Measurements from ENCODE around the gene HTD2. TPM values are rescaled to one million over a fixed set of nuclear protein-coding genes. Genes with fewer than 3 reads are reported as not detected.
A peak's percentile ranks its signal among the peaks of the same experiment; 100 is the strongest.
"Not testable (repeated sequence)": the region's sequence is repeated elsewhere in the genome, so short reads cannot be mapped to it uniquely, and the experiment has no call there.

HTD2 gene
- total and polyA plus RNA-seq, 9 donors, result 7.8 to 12.5 (median 10.3) TPM

DNA sequence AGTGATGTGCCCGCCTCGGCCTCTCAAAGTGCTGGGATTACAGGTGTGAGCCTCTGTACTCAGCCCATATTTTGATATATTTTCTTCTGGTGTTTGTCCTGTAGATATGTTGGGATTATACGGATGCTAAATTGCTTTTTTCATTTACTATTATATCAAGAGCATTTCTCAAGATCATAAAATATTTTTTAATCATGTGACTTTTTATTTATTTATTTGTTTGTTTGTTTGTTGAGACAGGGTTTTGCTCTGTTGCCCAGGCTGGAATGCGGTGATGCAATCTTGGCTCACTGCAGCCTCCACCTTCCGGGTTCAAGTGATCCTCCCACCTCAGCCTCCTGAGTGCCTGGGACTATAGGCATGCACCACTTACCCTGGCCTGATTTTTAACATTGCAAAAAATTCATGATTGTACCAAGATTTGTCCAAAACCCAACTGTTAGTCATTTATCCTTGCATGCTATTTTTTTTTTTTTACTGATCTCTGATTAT, 23.6 kb downstream of the HTD2 start:
- Histone ChIP-seq H3K9me3 (replicated peaks; ENCODE audit: control insufficient read depth, low read depth, low read length) (no peaks in the 10 kb centered on the region), H3K27ac (ENCODE audit: low read length) (no peak overlapping the region), H3K4me3 (ENCODE audit: low read length) (no peak overlapping the region), H3K36me3 (ENCODE audit: control insufficient read depth, insufficient read depth, low read length) (no peaks in the 10 kb centered on the region), H3K4me1 (ENCODE audit: control insufficient read depth, insufficient read depth, low read length) (peaks cover 8% of the 10 kb centered on the region), H3K27me3 (ENCODE audit: control insufficient read depth, insufficient read depth, low read length) (no peaks in the 10 kb centered on the region)
- WGBS (ENCODE audit: insufficient coverage), result 90% methylated on average over 2 of the region's 5 CpGs
- no peak for DNase-seq

- no CpG with 5 or more reads among the region's 4 CpGs for WGBS (ENCODE audit: insufficient coverage)
- H3K9me3 ChIP-seq (replicated peaks; ENCODE audit: control insufficient read depth, low read depth, low read length), result no peaks in the 10 kb centered on the region
- H3K36me3 ChIP-seq (ENCODE audit: control insufficient read depth, insufficient read depth, low read length), result no peaks in the 10 kb centered on the region
- peaks cover 8% of the 10 kb centered on the region for H3K4me1 ChIP-seq (ENCODE audit: control insufficient read depth, insufficient read depth, low read length)
- H3K27me3 ChIP-seq (ENCODE audit: control insufficient read depth, insufficient read depth, low read length), result no peaks in the 10 kb centered on the region
- H3K27ac ChIP-seq (ENCODE audit: low read length), result no peak overlapping the region
- H3K4me3 ChIP-seq (ENCODE audit: low read length), result no peak overlapping the region
- DNase-seq, result no peak
Observed at GRCh38 chr3:58331593-58332152, 25.4 kb downstream of the HTD2 start.

GRCh38 chr3:58332575-58333188, 26.4 kb downstream of the HTD2 start, which contains the start of gene PXK:
Gene PXK (plus strand): TSS chr3:58332892. CDS start chr3:58332989, 97 bp downstream.
- H3K9me3 ChIP-seq (replicated peaks; ENCODE audit: control insufficient read depth, low read depth, low read length), result no peaks in the 10 kb centered on the region
- DNase-seq, result peak; percentile 94
- under 1% methylated on average over 71 of the region's 79 CpGs for WGBS (ENCODE audit: insufficient coverage)
- H3K4me1 ChIP-seq (ENCODE audit: control insufficient read depth, insufficient read depth, low read length), result peaks cover 8% of the 10 kb centered on the region
- H3K4me3 ChIP-seq (ENCODE audit: low read length), result peak within 1 kb of the TSS; percentile 66
- no peaks in the 10 kb centered on the region for H3K27me3 ChIP-seq (ENCODE audit: control insufficient read depth, insufficient read depth, low read length)
- H3K27ac ChIP-seq (ENCODE audit: low read length), result peak within 1 kb of the TSS; percentile 31
- H3K36me3 ChIP-seq (ENCODE audit: control insufficient read depth, insufficient read depth, low read length), result no peaks in the 10 kb centered on the region

DNA sequence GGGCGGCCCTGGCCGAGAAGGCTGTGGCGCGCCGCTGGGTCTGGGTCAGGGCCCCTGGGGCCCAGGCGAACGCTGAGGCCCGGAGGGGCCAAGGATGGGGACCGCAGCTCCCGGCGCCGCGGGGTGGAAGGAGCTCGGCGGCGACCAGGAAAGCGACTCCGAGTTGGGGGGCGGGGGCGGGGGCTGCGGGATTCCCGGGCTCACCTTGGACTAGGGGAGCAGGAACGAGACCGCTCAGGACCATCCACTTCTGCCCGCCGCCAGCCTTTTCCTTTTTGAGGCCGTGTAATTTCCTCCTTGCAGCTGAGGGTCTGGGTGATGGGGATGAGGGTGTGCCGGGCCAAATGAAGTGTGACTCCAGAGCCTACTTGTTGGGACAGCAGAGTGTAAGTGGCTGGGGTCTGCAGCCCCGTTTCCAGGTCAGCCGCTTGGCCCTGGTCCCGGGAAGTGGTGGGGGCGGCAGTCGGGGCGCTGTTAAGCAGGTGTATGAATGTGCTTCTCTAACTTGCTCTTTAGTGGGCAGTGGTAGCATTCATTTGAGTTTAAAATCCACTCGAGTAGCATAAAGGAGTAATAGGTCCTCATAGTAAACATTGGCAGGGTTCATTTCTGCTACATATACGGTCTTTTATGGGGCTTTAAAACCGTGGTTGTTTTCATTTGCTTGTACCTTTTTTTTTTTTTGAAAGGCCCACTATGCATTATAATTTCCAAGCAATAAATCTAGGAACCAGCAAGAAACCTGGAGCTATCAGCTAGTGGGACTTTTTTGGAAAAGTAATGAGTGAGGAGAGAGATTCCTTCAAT, 27.1 kb downstream of the HTD2 start:
- no peaks in the 10 kb centered on the region for H3K36me3 ChIP-seq (ENCODE audit: control insufficient read depth, insufficient read depth, low read length)
- peak; percentile 65 for DNase-seq
- H3K27ac ChIP-seq (ENCODE audit: low read length), result peak overlapping the region; percentile 31
- no peaks in the 10 kb centered on the region for H3K27me3 ChIP-seq (ENCODE audit: control insufficient read depth, insufficient read depth, low read length)
- H3K9me3 ChIP-seq (replicated peaks; ENCODE audit: control insufficient read depth, low read depth, low read length), result no peaks in the 10 kb centered on the region
- peak overlapping the region; percentile 66 for H3K4me3 ChIP-seq (ENCODE audit: low read length)
- H3K4me1 ChIP-seq (ENCODE audit: control insufficient read depth, insufficient read depth, low read length), result peaks cover 8% of the 10 kb centered on the region
- under 1% methylated on average over 24 of the region's 37 CpGs for WGBS (ENCODE audit: insufficient coverage)

- Histone ChIP-seq H3K4me1 (ENCODE audit: control insufficient read depth, insufficient read depth, low read length) (peaks cover 8% of the 10 kb centered on the region), H3K27me3 (ENCODE audit: control insufficient read depth, insufficient read depth, low read length) (no peaks in the 10 kb centered on the region), H3K9me3 (replicated peaks; ENCODE audit: control insufficient read depth, low read depth, low read length) (no peaks in the 10 kb centered on the region), H3K27ac (ENCODE audit: low read length) (no peak overlapping the region), H3K4me3 (ENCODE audit: low read length) (peak overlapping the region; percentile 66), H3K36me3 (ENCODE audit: control insufficient read depth, insufficient read depth, low read length) (no peaks in the 10 kb centered on the region)
- WGBS (ENCODE audit: insufficient coverage), result 40% methylated on average over 1 of the region's 4 CpGs
- DNase-seq, result no peak
Observed at GRCh38 chr3:58334013-58334321, 27.6 kb downstream of the HTD2 start.

DNA sequence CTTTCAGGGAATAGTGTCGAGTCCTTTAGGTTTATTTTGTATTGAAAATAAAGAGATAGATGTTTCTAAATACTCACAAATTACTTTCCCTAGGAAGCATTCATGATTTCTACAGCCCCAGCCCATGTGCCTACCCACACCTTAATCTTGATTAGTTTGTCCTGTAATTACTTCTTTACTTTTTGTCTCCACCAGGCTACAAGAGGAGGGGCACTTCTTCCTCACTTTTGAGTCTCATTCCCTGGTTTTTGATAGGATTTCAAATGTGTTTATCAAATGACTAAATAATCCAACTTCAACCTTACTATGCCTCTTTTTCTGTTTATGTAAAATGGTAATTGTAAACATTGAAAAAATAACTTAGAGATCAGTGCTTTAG, 28.2 kb downstream of the HTD2 start:
- DNase-seq, result no peak
- Histone ChIP-seq H3K9me3 (replicated peaks; ENCODE audit: control insufficient read depth, low read depth, low read length) (no peaks in the 10 kb centered on the region), H3K36me3 (ENCODE audit: control insufficient read depth, insufficient read depth, low read length) (no peaks in the 10 kb centered on the region), H3K27me3 (ENCODE audit: control insufficient read depth, insufficient read depth, low read length) (no peaks in the 10 kb centered on the region), H3K27ac (ENCODE audit: low read length) (no peak overlapping the region), H3K4me3 (ENCODE audit: low read length) (no peak overlapping the region), H3K4me1 (ENCODE audit: control insufficient read depth, insufficient read depth, low read length) (peaks cover 8% of the 10 kb centered on the region)
- no CpG with 5 or more reads among the region's 1 CpG for WGBS (ENCODE audit: insufficient coverage)

DNA sequence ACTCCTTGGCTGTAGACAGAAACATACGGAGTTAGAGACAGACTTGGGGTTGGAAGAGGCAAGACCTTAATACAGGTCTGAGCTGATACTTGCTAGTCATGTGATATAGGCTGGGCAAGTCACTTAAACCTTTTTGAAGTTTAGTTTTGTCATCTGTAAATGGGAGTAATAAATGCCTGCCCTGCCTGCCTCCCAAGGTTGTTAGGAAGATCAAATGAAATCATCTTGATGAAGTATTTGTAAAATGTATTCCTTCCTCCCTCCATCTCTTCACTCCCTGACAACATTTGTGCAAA, 29.3 kb downstream of the HTD2 start:
- Histone ChIP-seq H3K36me3 (ENCODE audit: control insufficient read depth, insufficient read depth, low read length) (no peaks in the 10 kb centered on the region), H3K4me1 (ENCODE audit: control insufficient read depth, insufficient read depth, low read length) (peaks cover 8% of the 10 kb centered on the region), H3K27me3 (ENCODE audit: control insufficient read depth, insufficient read depth, low read length) (no peaks in the 10 kb centered on the region), H3K9me3 (replicated peaks; ENCODE audit: control insufficient read depth, low read depth, low read length) (no peaks in the 10 kb centered on the region), H3K27ac (ENCODE audit: low read length) (peak overlapping the region; percentile 85), H3K4me3 (ENCODE audit: low read length) (no peak overlapping the region)
- no CpG with 5 or more reads among the region's 1 CpG for WGBS (ENCODE audit: insufficient coverage)
- DNase-seq, result no peak

- H3K4me1 ChIP-seq (ENCODE audit: control insufficient read depth, insufficient read depth, low read length), result peaks cover 8% of the 10 kb centered on the region
- H3K27ac ChIP-seq (ENCODE audit: low read length), result no peak overlapping the region
- H3K4me3 ChIP-seq (ENCODE audit: low read length), result no peak overlapping the region
- WGBS (ENCODE audit: insufficient coverage), result 100% methylated on average over 1 of the region's 3 CpGs
- no peaks in the 10 kb centered on the region for H3K27me3 ChIP-seq (ENCODE audit: control insufficient read depth, insufficient read depth, low read length)
- no peaks in the 10 kb centered on the region for H3K9me3 ChIP-seq (replicated peaks; ENCODE audit: control insufficient read depth, low read depth, low read length)
- no peak for DNase-seq
- H3K36me3 ChIP-seq (ENCODE audit: control insufficient read depth, insufficient read depth, low read length), result no peaks in the 10 kb centered on the region
Observed at GRCh38 chr3:58336135-58336882, 30.0 kb downstream of the HTD2 start.

DNA sequence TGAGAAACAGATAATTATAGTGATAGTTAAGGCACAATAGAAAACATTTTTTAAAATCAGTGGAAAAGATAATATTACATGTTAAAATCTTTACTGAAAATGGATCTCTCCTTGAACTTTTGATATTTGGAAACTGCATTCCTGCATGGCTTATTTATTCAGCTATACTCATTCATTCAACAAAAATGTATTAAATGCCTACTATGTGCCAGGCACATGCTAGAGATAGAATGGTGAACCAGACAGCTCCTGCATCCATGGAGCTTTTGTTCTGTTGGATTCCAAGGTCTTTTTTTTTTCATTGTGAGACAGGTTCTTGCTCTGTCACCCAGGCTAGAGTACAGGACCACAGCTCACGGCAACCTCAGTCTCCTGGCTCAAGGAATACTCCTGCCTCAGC, 30.9 kb downstream of the HTD2 start:
- Histone ChIP-seq H3K4me3 (ENCODE audit: low read length) (no peak overlapping the region), H3K4me1 (ENCODE audit: control insufficient read depth, insufficient read depth, low read length) (peaks cover 5% of the 10 kb centered on the region), H3K9me3 (replicated peaks; ENCODE audit: control insufficient read depth, low read depth, low read length) (no peaks in the 10 kb centered on the region), H3K36me3 (ENCODE audit: control insufficient read depth, insufficient read depth, low read length) (peaks cover 3% of the 10 kb centered on the region), H3K27me3 (ENCODE audit: control insufficient read depth, insufficient read depth, low read length) (no peaks in the 10 kb centered on the region), H3K27ac (ENCODE audit: low read length) (no peak overlapping the region)
- no peak for DNase-seq
- WGBS (ENCODE audit: insufficient coverage), result no CpG with 5 or more reads among the region's 1 CpG

DNA sequence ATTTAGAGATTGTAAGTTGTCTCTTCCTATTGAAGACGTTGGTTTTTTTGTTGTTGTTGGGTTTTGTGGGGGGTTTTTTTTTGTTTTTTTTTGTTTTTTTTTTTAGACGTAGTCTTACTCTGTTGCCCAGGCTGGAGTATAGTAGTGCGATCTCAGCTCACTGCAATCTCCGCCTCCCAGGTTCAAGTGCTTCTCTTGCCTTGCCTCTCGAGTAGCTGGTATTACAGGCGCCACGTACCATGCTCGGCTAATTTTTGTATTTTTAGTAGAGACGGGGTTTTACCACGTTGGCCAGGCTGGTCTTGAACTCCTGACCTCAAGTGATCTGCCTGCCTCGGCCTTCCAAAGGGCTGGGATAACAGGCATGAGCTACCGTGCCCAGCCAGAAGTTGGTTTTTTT, 32.8 kb downstream of the HTD2 start:
- not testable (repeated sequence) for H3K27me3 ChIP-seq (ENCODE audit: control insufficient read depth, insufficient read depth, low read length); H3K36me3 ChIP-seq (ENCODE audit: control insufficient read depth, insufficient read depth, low read length); H3K4me3 ChIP-seq (ENCODE audit: low read length); DNase-seq; H3K9me3 ChIP-seq (replicated peaks; ENCODE audit: control insufficient read depth, low read depth, low read length); H3K4me1 ChIP-seq (ENCODE audit: control insufficient read depth, insufficient read depth, low read length); H3K27ac ChIP-seq (ENCODE audit: low read length)
- WGBS (ENCODE audit: insufficient coverage), result 95% methylated on average over 6 of the region's 12 CpGs

Measured in muscle of leg (tissue), 11 donors.